Brain microvascular endothelial cell (primary cell): ENCODE results near the gene NYAP2.

Experiments
- DNase-seq: peaks from one replicate; pipeline ENCODE4 v3.0.0-alpha.2; 2020
- H3K27ac ChIP-seq: fragments of 250-450 bp; sonication (Bioruptor Pico); 2 replicates; pipeline ENCODE4 v1.5.1; 2020; ENCODE audit warnings: mild to moderate bottlenecking, moderate library complexity
- H3K27me3 ChIP-seq: fragments of 250-450 bp; sonication (Bioruptor Pico); replicated peaks from 2 replicates; pipeline ENCODE4 v1.5.1; 2020; ENCODE audit warnings: mild to moderate bottlenecking
- H3K36me3 ChIP-seq: fragments of 250-450 bp; sonication (Bioruptor Pico); replicated peaks from 2 replicates; pipeline ENCODE4 v1.5.1; 2020; ENCODE audit warnings: mild to moderate bottlenecking
- H3K4me3 ChIP-seq: 2 replicates; pipeline ENCODE4 v1.5.1; 2011; ENCODE audit warnings: low read depth, mild to moderate bottlenecking, control low read depth, low read length, moderate library complexity
- in situ Hi-C: cut with HindIII; loops from 2 replicates; pipeline ENCODE4 v1.10.0; 2017; ENCODE audit warnings: low sequenced_read_pairs, low pct_ligation_motif_present
- TF ChIP-seq, protein P1 (sequence below): IDR thresholded peaks from 2 replicates; pipeline ENCODE4 v1.5.1; 2011; ENCODE audit warnings: low read depth, mild to moderate bottlenecking, moderate library complexity, low read length, control low read depth, inconsistent platforms; ENCODE audit errors: missing control alignments

The NYAP2 gene

DNA sequence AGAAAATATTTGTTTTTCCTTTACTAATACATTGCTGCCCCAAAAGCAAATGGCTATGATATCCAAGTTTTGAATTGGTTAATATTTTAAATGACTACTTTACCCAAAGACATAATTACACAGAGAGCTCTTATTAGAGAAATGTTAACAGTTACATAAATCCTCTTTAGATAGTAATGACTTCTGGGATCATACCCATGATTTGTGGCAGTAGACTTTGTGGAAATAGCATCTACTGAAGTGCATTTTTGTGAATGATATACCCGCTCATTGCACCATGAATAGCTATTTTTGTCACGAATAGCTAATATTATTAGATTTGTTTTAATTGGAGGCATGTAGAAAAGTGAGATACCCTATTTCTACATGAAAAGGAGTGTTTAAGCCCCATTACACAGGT lies 15.8 kb downstream of the NYAP2 start:
- TF ChIP-seq, protein P1, sequence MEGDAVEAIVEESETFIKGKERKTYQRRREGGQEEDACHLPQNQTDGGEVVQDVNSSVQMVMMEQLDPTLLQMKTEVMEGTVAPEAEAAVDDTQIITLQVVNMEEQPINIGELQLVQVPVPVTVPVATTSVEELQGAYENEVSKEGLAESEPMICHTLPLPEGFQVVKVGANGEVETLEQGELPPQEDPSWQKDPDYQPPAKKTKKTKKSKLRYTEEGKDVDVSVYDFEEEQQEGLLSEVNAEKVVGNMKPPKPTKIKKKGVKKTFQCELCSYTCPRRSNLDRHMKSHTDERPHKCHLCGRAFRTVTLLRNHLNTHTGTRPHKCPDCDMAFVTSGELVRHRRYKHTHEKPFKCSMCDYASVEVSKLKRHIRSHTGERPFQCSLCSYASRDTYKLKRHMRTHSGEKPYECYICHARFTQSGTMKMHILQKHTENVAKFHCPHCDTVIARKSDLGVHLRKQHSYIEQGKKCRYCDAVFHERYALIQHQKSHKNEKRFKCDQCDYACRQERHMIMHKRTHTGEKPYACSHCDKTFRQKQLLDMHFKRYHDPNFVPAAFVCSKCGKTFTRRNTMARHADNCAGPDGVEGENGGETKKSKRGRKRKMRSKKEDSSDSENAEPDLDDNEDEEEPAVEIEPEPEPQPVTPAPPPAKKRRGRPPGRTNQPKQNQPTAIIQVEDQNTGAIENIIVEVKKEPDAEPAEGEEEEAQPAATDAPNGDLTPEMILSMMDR, result no peak
- H3K4me3 ChIP-seq, result no peak overlapping the region
- H3K36me3 ChIP-seq, result no peaks in the 10 kb centered on the region
- no peak for DNase-seq
- no peak overlapping the region for H3K27ac ChIP-seq
- in situ Hi-C loops, result no loop called here
- no peaks in the 10 kb centered on the region for H3K27me3 ChIP-seq

GRCh38 chr2:225415792-225416191 lies 16.3 kb downstream of the NYAP2 start:
- TF ChIP-seq, protein P1, result no peak
- H3K27me3 ChIP-seq, result no peaks in the 10 kb centered on the region
- H3K4me3 ChIP-seq, result no peak overlapping the region
- no peak for DNase-seq
- no peak overlapping the region for H3K27ac ChIP-seq
- in situ Hi-C loops, result no loop called here
- H3K36me3 ChIP-seq, result no peaks in the 10 kb centered on the region

GRCh38 chr2:225416616-225417367 lies 17.3 kb downstream of the NYAP2 start:
- no peaks in the 10 kb centered on the region for H3K36me3 ChIP-seq
- no peak overlapping the region for H3K27ac ChIP-seq
- in situ Hi-C loops, result no loop called here

DNA sequence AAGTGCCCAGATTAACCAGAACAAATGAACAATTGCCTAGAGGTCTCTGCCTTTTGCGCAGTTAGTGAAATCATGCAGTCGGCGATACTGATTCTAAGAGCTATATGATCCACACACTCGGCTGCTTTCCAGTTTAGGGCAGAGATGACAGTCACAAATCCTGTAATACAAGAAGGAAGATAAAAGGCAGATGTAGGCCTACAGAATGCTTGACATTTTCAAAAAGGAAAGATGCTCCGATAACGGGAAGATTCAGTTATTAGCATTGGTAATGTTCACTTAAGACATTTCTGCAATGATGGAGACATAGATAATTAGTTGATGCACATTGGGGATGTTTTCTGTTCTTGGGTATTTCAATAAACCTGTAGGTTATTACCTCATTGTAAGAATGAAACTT lies 19.5 kb downstream of the NYAP2 start:
- Histone ChIP-seq H3K27me3 (no peaks in the 10 kb centered on the region), H3K27ac (no peak overlapping the region), H3K36me3 (no peaks in the 10 kb centered on the region), H3K4me3 (no peak overlapping the region)
- TF ChIP-seq, protein P1, result no peak
- DNase-seq, result no peak
- in situ Hi-C loops, result no loop called here

More at GRCh38 chr2:225416616-225417367, 17.3 kb downstream of the NYAP2 start:
- H3K27me3 ChIP-seq, result no peaks in the 10 kb centered on the region
- no peak for DNase-seq
- H3K4me3 ChIP-seq, result no peak overlapping the region
- TF ChIP-seq, protein P1, result no peak

DNA sequence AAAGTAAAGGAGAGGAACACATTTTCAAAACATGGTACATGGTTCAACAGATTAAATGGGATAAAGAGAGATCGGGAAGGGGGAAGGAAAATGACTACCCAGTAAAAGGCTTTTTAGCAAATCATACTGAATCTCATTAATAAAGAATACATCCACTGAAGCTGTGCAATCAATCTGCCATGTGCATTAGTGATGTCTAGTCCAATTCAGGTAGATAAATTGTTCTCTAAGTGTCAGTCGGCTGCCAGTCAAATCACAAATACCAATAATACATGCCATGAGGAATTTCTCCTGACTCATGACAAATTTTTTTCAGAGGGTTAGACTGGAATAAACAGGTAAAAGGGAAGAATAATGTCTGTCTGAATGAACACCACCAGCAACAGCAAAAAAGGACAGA lies 22.6 kb downstream of the NYAP2 start:
- no peaks in the 10 kb centered on the region for H3K27me3 ChIP-seq
- DNase-seq, result no peak
- H3K36me3 ChIP-seq, result no peaks in the 10 kb centered on the region
- in situ Hi-C loops, result no loop called here
- TF ChIP-seq, protein P1, result no peak
- no peak overlapping the region for H3K27ac ChIP-seq
- no peak overlapping the region for H3K4me3 ChIP-seq

DNA sequence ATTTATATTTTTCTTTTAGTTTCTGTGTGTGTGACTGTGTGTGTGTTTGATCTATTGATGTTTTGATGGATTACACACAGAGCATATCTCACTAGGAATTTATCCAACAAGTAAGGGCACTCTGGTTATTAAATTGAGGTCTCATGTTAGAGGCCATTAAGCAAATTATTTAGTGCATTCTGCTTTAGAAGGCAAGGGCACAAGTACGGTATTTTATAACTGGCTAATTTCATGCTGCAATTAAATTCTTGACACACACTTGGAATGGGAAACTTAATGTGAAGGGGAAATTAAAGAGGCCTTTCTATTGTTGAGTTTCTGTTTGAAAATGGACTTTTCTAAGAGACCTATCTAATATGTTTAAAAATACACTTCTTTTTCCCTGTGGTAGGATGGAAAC lies 25.8 kb downstream of the NYAP2 start:
- DNase-seq, result no peak
- TF ChIP-seq, protein P1, result no peak
- Histone ChIP-seq H3K36me3 (no peaks in the 10 kb centered on the region), H3K27ac (no peak overlapping the region), H3K27me3 (no peaks in the 10 kb centered on the region), H3K4me3 (no peak overlapping the region)
- in situ Hi-C loops, result no loop called here
